SIG-M5 treated with dmso at 0.1 percent for 504 hours (cell line): ENCODE data around the gene DNAH10.

Experiments
- DNase-seq: peaks from one replicate; lab custom pipeline; 2025; ENCODE audit not compliant: unreplicated experiment; lab: John Stamatoyannopoulos, UW

Gene DNAH10

DNA sequence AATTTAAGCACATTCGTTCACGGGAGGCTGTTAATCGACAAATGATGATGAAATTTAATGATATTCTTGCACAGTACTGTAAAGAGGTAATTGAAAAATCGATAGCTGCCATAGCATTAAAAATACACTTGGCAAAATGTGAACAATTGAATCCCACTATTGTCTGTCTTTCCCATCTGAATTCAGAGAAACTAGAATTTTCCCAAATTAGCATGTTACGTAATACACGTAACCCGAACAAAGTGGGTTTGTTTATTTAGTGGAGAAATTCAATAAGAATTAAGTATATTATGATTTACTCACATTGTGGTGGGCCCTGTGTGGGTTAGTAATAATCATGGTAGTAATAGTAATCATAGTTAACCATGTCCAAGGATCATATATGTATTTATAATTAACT lies 31.9 kb downstream of the DNAH10 start:
- DNase-seq = no peak

GRCh38 chr12:123798518-123798917 lies 36.4 kb downstream of the DNAH10 start:
- no peak for DNase-seq

DNA sequence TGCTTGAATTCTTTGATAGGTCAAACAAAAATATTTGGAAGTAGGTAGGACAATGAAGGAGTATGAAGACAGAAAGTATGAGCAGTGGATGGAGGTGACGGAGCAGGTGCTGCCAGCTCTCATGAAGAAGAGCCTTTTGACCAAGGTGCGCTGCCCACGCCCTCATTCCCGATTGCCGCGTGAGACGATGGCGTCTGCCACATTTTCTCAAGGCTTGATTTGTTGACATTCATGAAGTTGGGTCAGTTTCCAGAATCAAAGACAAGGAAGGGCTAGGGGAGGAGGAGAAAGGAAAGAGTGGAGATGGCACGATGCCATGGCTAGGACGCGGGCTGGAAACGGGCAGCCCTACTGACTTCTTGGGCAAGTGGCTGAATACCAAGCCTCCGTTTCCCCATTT lies 37.1 kb downstream of the DNAH10 start:
- DNase-seq = no peak

DNA sequence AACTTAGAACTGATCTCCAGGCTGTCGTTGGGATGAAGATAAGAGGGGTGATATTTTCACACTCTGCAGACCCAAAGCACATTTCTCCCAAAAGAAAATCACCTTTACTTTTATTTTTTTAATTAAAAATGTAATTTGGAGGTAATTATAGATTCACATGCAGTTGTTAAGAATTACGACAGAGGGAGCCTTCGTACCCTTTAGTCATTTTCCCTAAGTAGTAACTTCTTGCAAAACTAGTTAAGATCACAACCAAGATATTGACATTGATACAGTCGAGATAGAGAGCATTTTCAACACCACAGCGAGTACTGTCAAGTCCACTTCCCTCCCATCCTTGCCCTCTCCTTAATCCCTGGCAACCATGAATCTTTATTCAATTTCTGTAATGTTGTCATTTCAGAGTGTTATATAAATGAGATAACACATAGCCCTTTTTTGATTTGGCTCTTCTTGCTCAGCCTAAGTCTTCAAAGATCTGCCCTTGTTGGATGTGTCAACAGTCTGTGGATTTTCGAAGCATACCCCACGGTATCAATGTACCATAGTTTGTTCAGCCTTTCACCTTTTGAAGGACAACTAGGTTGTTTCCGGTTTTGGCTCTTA lies 39.6 kb downstream of the DNAH10 start:
- peak; percentile 43 for DNase-seq

DNA sequence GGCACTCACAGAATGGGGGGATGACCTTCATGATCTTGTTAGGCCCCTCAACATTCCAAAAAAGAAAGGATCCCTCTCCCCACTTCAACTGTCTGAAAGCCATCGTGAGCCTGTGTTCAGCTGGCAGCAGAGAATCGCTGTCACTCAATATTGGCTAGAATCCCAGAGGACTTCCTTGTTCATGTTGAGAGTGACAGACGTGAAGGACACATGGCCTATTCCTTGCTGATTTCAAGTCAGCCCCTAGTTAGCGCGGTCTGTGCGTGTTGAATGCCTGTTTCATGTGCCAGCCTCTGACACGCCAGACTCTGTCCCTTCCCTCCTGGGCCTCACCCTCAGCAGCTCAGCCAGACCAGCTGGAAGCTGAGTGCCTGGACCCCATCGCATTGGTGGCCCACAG lies 43.1 kb downstream of the DNAH10 start:
- DNase-seq = no peak

- no peak for DNase-seq
Measured at GRCh38 chr12:123807002-123807401, 44.9 kb downstream of the DNAH10 start.

GRCh38 chr12:123807670-123808069 lies 45.6 kb downstream of the DNAH10 start:
- no peak for DNase-seq

DNA sequence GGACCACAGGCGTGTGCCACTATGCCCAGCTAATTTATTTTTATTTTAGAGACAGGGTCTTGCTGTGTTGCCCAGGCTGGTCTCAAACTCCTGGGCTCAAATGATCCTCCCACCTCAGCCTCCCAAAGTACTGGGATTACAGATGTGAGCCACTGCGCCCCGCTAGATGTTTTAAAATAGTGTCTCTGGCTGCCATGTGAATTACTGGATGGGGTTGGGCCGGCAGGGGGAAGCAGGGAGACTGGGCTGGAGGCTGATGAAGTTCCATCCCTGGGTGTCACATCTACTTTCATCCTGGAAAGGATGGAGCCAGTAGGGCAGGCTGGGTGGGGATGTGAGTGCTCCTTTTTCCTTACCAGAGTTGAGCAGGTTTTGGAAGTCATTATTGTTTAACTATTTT lies 46.1 kb downstream of the DNAH10 start:
- DNase-seq = peak; percentile 17

- no peak for DNase-seq
Measured at GRCh38 chr12:123813349-123813748, 51.2 kb downstream of the DNAH10 start.

GRCh38 chr12:123815968-123816367 lies 53.9 kb downstream of the DNAH10 start:
- no peak for DNase-seq

- DNase-seq = no peak
Measured at GRCh38 chr12:123816896-123817537, 54.9 kb downstream of the DNAH10 start.

- DNase-seq = no peak
Measured at GRCh38 chr12:123822804-123823203, 60.7 kb downstream of the DNAH10 start.

DNA sequence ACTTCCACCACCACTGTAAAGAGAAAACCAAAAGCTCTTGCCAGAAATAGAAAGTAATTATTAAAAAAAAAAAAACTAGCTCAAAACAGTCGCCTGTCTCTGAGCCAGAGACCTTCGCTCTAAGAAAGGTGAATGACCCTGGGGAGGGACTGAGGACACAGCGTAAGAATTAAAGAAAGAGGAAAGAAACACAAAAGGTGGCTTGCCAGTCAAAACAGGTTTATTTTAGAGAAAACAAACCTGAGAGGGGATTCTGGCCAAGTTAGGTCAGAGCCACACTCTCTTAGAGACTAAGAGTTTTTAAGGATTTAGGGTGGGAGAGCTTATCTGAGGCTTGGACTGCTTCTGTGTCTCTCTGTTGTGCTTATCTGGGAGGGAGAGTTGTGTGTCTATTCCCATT lies 66.0 kb downstream of the DNAH10 start:
- no peak for DNase-seq

GRCh38 chr12:123828854-123829547 lies 66.9 kb downstream of the DNAH10 start:
- DNase-seq = no peak

GRCh38 chr12:123829561-123829960 lies 67.5 kb downstream of the DNAH10 start:
- DNase-seq = no peak

DNA sequence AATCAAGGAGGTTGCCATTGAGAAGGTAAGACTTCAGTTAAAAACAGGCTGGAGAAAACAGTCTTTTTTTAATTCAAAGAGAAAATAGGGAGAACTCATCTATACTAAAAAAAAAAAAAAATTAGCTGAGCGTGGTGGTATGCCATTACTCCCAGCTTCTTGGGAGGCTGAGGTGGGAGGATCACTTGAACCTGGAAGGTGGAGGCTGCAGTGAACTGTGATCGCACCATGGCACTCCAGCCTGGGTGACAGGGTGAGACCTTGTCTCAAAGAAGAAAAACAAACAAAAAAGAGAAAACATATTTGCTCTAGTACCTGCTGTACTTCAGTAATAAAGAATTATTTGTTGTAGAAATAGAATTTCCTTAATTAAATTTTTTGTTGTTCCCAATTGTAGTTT lies 68.6 kb downstream of the DNAH10 start:
- no peak for DNase-seq

DNA sequence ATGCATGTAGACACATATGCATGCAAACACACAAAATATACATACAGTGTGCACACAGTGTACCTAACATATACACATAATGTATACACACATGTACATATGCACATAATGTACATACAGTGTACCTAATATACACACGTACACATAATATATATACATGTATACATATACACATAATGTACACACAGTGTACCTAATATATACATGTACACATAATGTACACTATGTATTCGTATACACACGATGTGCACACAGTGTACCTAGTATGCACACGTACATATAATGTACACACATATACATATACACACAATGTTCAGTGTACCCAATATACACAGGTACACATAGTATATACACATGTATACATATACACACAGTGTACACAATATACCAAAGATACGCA lies 70.0 kb downstream of the DNAH10 start:
- no peak for DNase-seq

- DNase-seq = no peak
Measured at GRCh38 chr12:123833830-123834229, 71.7 kb downstream of the DNAH10 start.

- no peak for DNase-seq
Measured at GRCh38 chr12:123834845-123835244, 72.7 kb downstream of the DNAH10 start.

DNA sequence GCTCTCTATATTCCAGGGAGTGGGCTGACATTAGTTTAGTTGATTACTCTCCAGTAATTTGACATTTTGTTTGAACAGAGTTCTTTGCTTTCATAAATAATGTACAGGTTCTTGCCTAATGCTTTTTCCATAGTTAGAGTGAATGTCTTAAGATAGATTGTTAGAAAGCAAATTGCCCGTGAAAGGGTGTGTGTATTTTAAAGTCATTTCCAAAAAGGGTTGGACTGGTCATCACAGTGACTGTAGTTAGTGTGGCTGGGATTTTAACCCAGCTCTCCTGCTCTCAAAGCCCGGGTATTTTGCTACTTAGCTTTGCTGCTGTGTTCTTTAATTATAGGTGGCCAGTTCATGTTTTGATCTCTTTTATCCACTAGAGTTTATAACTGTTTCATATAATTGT lies 74.2 kb downstream of the DNAH10 start:
- no peak for DNase-seq

- no peak for DNase-seq
Measured at GRCh38 chr12:123839826-123840225, 77.7 kb downstream of the DNAH10 start.

DNA sequence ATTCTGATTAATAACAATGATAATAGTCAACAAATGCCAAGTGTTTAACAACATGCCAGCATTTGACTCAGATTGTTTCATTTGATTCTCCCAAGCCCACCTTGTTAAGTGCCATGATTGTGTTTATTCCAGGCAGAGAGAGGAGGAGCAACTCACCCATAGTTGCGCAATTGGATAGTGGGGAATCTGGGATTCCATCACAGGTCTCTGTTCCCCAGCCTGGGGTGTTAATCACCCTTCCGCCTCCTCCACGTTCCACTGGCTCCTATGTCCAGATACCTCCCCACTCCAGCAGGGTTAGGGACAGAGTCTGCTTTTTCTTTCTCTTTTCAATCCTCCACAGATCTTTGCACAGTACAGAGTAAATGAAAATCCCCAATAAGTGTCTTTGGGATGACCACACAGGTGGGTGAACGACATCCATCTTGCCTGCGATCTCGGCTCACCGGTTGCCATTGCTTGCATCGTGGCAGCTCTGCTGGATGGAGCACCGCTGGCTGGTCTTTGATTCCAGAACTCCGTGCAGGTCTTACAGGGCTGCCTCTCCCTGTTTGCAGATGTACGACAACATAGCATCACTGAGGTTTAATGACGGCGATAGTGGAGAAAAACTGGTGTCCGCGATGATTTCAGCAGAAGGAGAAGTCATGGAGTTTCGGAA lies 78.8 kb downstream of the DNAH10 start:
- no peak for DNase-seq
